GM12878 (cell line): ENCODE measurements around the gene CDK13. TPM values are rescaled to one million over a fixed set of nuclear protein-coding genes. Genes with fewer than 3 reads are reported as not detected.

ENCODE experiments used
- ATAC-seq: fragments of 200-7000 bp; cut with Tn5 transposase; 3 replicates; pipeline ENCODE4 v1.9.1; 2020; ENCODE audit warnings: mild to moderate bottlenecking, moderate library complexity
- BruUV-seq: library from RNA; stranded (reverse); fragments of 400-500 nt; replicated peaks from 2 replicates; lab custom pipeline; 2021; lab: Mats Ljungman, UMichigan
- CTCF ChIA-PET: fragments of 300-600 bp; sonication (Branson Sonifier 250); formaldehyde crosslinking; extraction: SDS; loops from one replicate; lab custom pipeline; 2021; ENCODE audit warnings: inconsistent platforms; lab: Yijun Ruan, JAX
- POLR2A ChIA-PET: fragments of 350-600 bp; formaldehyde crosslinking; extraction: SDS; loops from one replicate; lab custom pipeline; 2021; ENCODE audit warnings: inconsistent platforms; lab: Charles Lee
- RAD21 ChIA-PET: fragments of 300-600 bp; sonication (Branson Sonifier 250); formaldehyde crosslinking; loops from one replicate; lab custom pipeline; 2023; ENCODE audit warnings: antibody characterized with exemption; ENCODE audit not compliant: unreplicated experiment; lab: Charles Lee
- SMC1A ChIA-PET: fragments of 300-600 bp; sonication (Branson Sonifier 250); formaldehyde crosslinking; loops from one replicate; lab custom pipeline; 2023; ENCODE audit not compliant: unreplicated experiment, uncharacterized antibody; lab: Charles Lee
- DNase-seq: peaks from one replicate; pipeline ENCODE4 v3.0.0-alpha.2; 2011; ENCODE audit warnings: low read depth, low spot score
- FAIRE-seq: peaks from 3 replicates; lab custom pipeline; 2011; peaks lifted over from hg19 to GRCh38; lab: Jason Lieb, UNC
- H2AFZ ChIP-seq: 2 replicates; pipeline ENCODE4 v1.6.0; 2011; ENCODE audit warnings: low read depth, low read length, control low read depth; ENCODE audit not compliant: control insufficient read depth
- H3K27ac ChIP-seq: 2 replicates; pipeline ENCODE4 v1.5.1; 2011; ENCODE audit warnings: control low read depth; ENCODE audit not compliant: control insufficient read depth, insufficient read depth
- H3K27me3 ChIP-seq, 2 experiments: replicated peaks in 1 of 2; 2 replicates each; pipeline versions ENCODE4 v1.6.0 to v1.6.1; 2011; ENCODE audit warnings: low read length in 1 of 2; ENCODE audit not compliant: control insufficient read depth in 2 of 2, insufficient read depth in 2 of 2
- H3K36me3 ChIP-seq, 2 experiments: 2 replicates each; pipeline ENCODE4 v1.5.1; 2011; ENCODE audit warnings: low read length in 1 of 2; ENCODE audit not compliant: control insufficient read depth in 2 of 2, insufficient read depth in 2 of 2
- H3K4me1 ChIP-seq: 2 replicates; pipeline ENCODE4 v1.6.1; 2011; ENCODE audit warnings: mild to moderate bottlenecking, low read length, moderate library complexity, mixed read lengths; ENCODE audit not compliant: control insufficient read depth, insufficient read depth
- H3K4me2 ChIP-seq: 2 replicates; pipeline ENCODE4 v1.6.0; 2011; ENCODE audit warnings: control low read depth; ENCODE audit not compliant: control insufficient read depth, insufficient read depth
- H3K4me3 ChIP-seq: fragments of 200-600 bp; sonication (generic); 2 replicates; pipeline ENCODE4 v1.5.1; 2016
- H3K79me2 ChIP-seq: 2 replicates; pipeline ENCODE4 v1.6.0; 2011; ENCODE audit warnings: low read length; ENCODE audit not compliant: control insufficient read depth, insufficient read depth
- H3K9ac ChIP-seq: 2 replicates; pipeline ENCODE4 v1.8.0; 2011; ENCODE audit warnings: low read length, control low read depth, mixed read lengths; ENCODE audit not compliant: control insufficient read depth, insufficient read depth
- H3K9me3 ChIP-seq: replicated peaks from 3 replicates; pipeline ENCODE4 v1.5.1; 2011; ENCODE audit warnings: mild to moderate bottlenecking, low read length; ENCODE audit not compliant: control insufficient read depth, insufficient read depth
- H4K20me1 ChIP-seq: 2 replicates; pipeline ENCODE4 v1.6.0; 2011; ENCODE audit not compliant: control insufficient read depth, insufficient read depth
- CHD1 ChIP-seq: IDR thresholded peaks from 2 replicates; pipeline ENCODE4 v1.6.1; 2012; ENCODE audit warnings: low read depth, low read length, improper control_type of control experiment
- KLF5 ChIP-seq: fragments of 450-650 bp; IDR thresholded peaks from 2 replicates; pipeline ENCODE4 v1.6.1; 2014; ENCODE audit warnings: mild to moderate bottlenecking; ENCODE audit not compliant: partially characterized antibody
- MLLT1 ChIP-seq: fragments of 450-650 bp; IDR thresholded peaks from 2 replicates; pipeline ENCODE4 v1.6.1; 2016; ENCODE audit warnings: mild to moderate bottlenecking
- SMAD1 ChIP-seq: fragments of 450-650 bp; IDR thresholded peaks from 2 replicates; pipeline ENCODE4 v1.6.1; 2018; ENCODE audit warnings: mild to moderate bottlenecking, low read depth; ENCODE audit not compliant: partially characterized antibody
- in situ Hi-C: fragments of 300-500 bp; cut with MboI; formaldehyde crosslinking; loops from 9 replicates; pipeline ENCODE4 v1.14.3; 2018; ENCODE audit warnings: mixed read lengths
- intact Hi-C: fragments of 100-400 bp; cut with micrococcal nuclease; formaldehyde crosslinking; loops from one replicate; pipeline ENCODE4 v1.14.2; 2022; ENCODE audit not compliant: unreplicated experiment
- polyA plus RNA-seq, 11 experiments: library from polyadenylated mRNA; depleted of rRNA in 4 of 11; unstranded in 6 of 11; stranded (reverse) in 5 of 11; fragments of >200 nt; fragmentation: Nextera tagmentation in 4 of 11; fragmentation: Illumina TruSeq in 1 of 11; extraction: Ambion mirVana in 4 of 11; extraction: Trizol in 1 of 11; gene quantifications; 1 replicate in 1 of 11; 2 replicates in 10 of 11; pipeline versions ENCODE4 v1.2.1 to v1.2.3, GENCODE V29; 2011 to 2016; ENCODE audit warnings: inconsistent platforms in 2 of 11, missing spikeins in 2 of 11, low read depth in 1 of 11
- total RNA-seq, 4 experiments: library from RNA; depleted of rRNA in 3 of 4; stranded (reverse); fragments of >200 nt in 3 of 4; fragmentation: Illumina TruSeq in 1 of 4; extraction: Trizol in 1 of 4; gene quantifications; 2 replicates each; pipeline versions ENCODE4 v1.2.1 to v1.2.3, GENCODE V29; 2013 to 2021
- TF ChIP-seq, protein P1 (sequence below): fragments of 450-650 bp; IDR thresholded peaks from 2 replicates; pipeline ENCODE4 v1.6.1; 2018; ENCODE audit warnings: borderline replicate concordance, mild to moderate bottlenecking; ENCODE audit not compliant: partially characterized antibody

CDK13 gene
- total and polyA plus RNA-seq, 10 of the 15 experiments (the other 5 are each of a cell fraction or from before 2014, with no cell fraction given) = 10.8 to 44.4 (median 28.0) TPM

GRCh38 chr7:40058026-40058425 is 108.0 kb downstream of the CDK13 start (continued):
- TF ChIP-seq, protein P1, sequence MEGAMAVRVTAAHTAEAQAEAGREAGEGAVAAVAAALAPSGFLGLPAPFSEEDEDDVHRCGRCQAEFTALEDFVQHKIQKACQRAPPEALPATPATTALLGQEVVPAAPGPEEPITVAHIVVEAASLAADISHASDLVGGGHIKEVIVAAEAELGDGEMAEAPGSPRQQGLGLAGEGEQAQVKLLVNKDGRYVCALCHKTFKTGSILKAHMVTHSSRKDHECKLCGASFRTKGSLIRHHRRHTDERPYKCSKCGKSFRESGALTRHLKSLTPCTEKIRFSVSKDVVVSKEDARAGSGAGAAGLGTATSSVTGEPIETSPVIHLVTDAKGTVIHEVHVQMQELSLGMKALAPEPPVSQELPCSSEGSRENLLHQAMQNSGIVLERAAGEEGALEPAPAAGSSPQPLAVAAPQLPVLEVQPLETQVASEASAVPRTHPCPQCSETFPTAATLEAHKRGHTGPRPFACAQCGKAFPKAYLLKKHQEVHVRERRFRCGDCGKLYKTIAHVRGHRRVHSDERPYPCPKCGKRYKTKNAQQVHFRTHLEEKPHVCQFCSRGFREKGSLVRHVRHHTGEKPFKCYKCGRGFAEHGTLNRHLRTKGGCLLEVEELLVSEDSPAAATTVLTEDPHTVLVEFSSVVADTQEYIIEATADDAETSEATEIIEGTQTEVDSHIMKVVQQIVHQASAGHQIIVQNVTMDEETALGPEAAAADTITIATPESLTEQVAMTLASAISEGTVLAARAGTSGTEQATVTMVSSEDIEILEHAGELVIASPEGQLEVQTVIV = no peak
- TF ChIP-seq KLF5 = no peak
- no peak for TF ChIP-seq CHD1
- TF ChIP-seq, all 136 proteins: peak for 0

- Histone ChIP-seq H3K4me3 (no peak overlapping the region), H3K79me2 (no peaks in the 10 kb centered on the region), H3K27ac (no peak overlapping the region), H3K4me1 (no peaks in the 10 kb centered on the region), H3K36me3 (peaks cover 0 to 9% of the 10 kb centered on the region in 2 experiments; a peak in 2 of 4 replicates), H3K9me3 (no peaks in the 10 kb centered on the region), H3K4me2 (no peak overlapping the region), H4K20me1 (no peaks in the 10 kb centered on the region), H3K27me3 (no peaks in the 10 kb centered on the region), H3K9ac (no peak overlapping the region), H2AFZ (no peak overlapping the region)
- TF ChIP-seq CHD1 = no peak
- peak; percentile 85 for TF ChIP-seq MLLT1
- no peak for TF ChIP-seq SMAD1
- BruUV-seq = TSS peak; percentile 32
- ChIA-PET CTCF (no interaction called here), POLR2A (no interaction called here), SMC1A (no interaction called here), RAD21 (no interaction called here)
- FAIRE-seq (no peak), DNase-seq (no peak), ATAC-seq (no peak)
- intact Hi-C loops (no loop called here), in situ Hi-C loops (no loop called here)
Observed at GRCh38 chr7:40058636-40059035, 108.6 kb downstream of the CDK13 start.
